Body of pancreas (tissue), 4 donors: ENCODE results near the gene ADAMTSL3.
"Not testable (repeated sequence)": the region's sequence is repeated elsewhere in the genome, so short reads cannot be mapped to it uniquely, and the experiment has no call there.

Experiments
- POLR2A ChIP-seq, 3 donors: fragments of 450-650 bp; IDR thresholded peaks; one replicate each; pipeline ENCODE4 v1.6.1; 2016; ENCODE audit warnings: antibody characterized with exemption in 3 of 3, mild to moderate bottlenecking in 2 of 3
- TF ChIP-seq, protein P1 (sequence below), 7 experiments: fragments of 450-650 bp in 4 of 7; fragments of 200-600 bp in 3 of 7; sonication (generic) in 3 of 7; IDR thresholded peaks; one replicate each; pipeline ENCODE4 v1.5.1; 2016 to 2019; ENCODE audit warnings: antibody characterized with exemption in 7 of 7

DNA sequence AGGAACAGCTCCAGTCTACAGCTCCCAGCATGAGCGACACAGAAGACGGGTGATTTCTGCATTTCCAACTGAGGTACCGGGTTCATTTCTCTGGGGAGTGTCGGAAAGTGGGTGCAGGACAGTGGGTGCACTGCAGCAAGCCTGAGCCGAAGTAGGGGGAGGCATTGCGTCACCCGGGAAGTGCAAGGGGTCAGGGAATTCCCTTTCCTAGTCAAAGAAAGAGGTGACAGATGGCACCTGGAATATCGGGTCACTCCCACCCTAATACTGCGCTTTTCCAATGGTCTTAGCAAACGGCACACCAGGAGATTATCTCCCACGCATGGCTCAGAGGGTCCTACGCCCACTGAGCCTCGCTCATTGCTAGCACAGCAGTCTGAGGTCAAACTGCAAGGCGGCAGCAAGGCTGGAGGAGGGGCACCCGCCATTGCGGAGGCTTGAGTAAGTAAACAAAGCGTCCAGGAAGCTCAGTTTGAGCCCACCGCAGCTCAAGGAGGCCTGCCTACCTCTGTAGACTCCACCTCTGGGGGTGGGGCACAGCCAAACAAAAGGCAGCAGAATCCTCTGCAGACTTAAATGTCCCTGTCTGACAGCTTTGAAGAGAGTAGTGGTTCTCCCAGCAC lies 388.6 kb downstream of the ADAMTSL3 start:
- TF ChIP-seq, protein P1, sequence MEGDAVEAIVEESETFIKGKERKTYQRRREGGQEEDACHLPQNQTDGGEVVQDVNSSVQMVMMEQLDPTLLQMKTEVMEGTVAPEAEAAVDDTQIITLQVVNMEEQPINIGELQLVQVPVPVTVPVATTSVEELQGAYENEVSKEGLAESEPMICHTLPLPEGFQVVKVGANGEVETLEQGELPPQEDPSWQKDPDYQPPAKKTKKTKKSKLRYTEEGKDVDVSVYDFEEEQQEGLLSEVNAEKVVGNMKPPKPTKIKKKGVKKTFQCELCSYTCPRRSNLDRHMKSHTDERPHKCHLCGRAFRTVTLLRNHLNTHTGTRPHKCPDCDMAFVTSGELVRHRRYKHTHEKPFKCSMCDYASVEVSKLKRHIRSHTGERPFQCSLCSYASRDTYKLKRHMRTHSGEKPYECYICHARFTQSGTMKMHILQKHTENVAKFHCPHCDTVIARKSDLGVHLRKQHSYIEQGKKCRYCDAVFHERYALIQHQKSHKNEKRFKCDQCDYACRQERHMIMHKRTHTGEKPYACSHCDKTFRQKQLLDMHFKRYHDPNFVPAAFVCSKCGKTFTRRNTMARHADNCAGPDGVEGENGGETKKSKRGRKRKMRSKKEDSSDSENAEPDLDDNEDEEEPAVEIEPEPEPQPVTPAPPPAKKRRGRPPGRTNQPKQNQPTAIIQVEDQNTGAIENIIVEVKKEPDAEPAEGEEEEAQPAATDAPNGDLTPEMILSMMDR (IDR thresholded peaks at IDR 0.05): not testable (repeated sequence)
- not testable (repeated sequence) for TF ChIP-seq POLR2A (IDR thresholded peaks at IDR 0.05)
